Measurements from ENCODE around the gene TNS3. TPM values are rescaled to one million over a fixed set of nuclear protein-coding genes. Genes with fewer than 3 reads are reported as not detected.

The TNS3 gene
- total and polyA plus RNA-seq, 9 of the 15 experiments (the other 6 are each of a cell fraction or from before 2014, with no cell fraction given) = 0.20 TPM; not detected in 8

GRCh38 chr7:47358944-47359588 lies 222.8 kb downstream of the TNS3 start:
- in situ Hi-C loops (cut with MboI) = no loop called here
- Histone ChIP-seq H3K4me2 (ENCODE audit: insufficient read depth, low read length) (no peak overlapping the region), H3K9ac (ENCODE audit: insufficient read depth in 1 of 2, low read depth in 2 of 2, low read length in 2 of 2) (no peak overlapping the region), H3K27ac (ENCODE audit: extremely low read depth, low read depth, low read length) (no peak overlapping the region), H2AFZ (ENCODE audit: low read depth, low read length) (no peak overlapping the region), H3K4me3 (no peak overlapping the region), H4K20me1 (replicated peaks; ENCODE audit: control insufficient read depth, insufficient read depth, low read length) (no peaks in the 10 kb centered on the region), H3K27me3 (ENCODE audit: control insufficient read depth in 2 of 2, insufficient read depth in 2 of 2, low read length in 2 of 2) (peaks cover 3 to 32% of the 10 kb centered on the region in 2 experiments; a peak in 4 of 5 replicates), H3K4me1 (replicated peaks in 1 of 2; ENCODE audit: control insufficient read depth in 2 of 2, insufficient read depth in 2 of 2, low read length in 2 of 2) (peaks cover 10 to 14% of the 10 kb centered on the region in 2 experiments; a peak in 4 of 5 replicates), H3K79me2 (ENCODE audit: control insufficient read depth, insufficient read depth, low read length) (no peaks in the 10 kb centered on the region), H3K9me3 (replicated peaks; ENCODE audit: control insufficient read depth, insufficient read depth, low read depth, low read length) (no peaks in the 10 kb centered on the region), H3K9me1 (ENCODE audit: control insufficient read depth, insufficient read depth, low read length) (no peaks in the 10 kb centered on the region), H3K36me3 (ENCODE audit: control insufficient read depth, insufficient read depth, low read length) (no peaks in the 10 kb centered on the region)
- ATAC-seq (no peak), DNase-seq (ENCODE audit: extremely low read depth in 1 of 4, low spot score in 3 of 4) (no peak), FAIRE-seq (no peak)
- ChIA-PET POLR2A (no interaction called here), CTCF (ENCODE audit: low intra/inter-chr PET ratio) (no interaction called here)
- BruUV-seq (replicated peaks) = no TSS peak
- intact Hi-C loops (cut with micrococcal nuclease) = no loop called here
- TF ChIP-seq ZNF146 (CRISPR knock-in tag; IDR thresholded peaks at IDR 0.05; ENCODE audit: unreplicated experiment) = peak; percentile 51
- no peak for TF ChIP-seq USF1 (CRISPR knock-in tag; IDR thresholded peaks at IDR 0.05)
- WGBS (ENCODE audit: insufficient coverage, low coverage, missing lambda C conversion rate) = 2% methylated on average over 8 of the region's 8 CpGs

- H3K9me1 ChIP-seq (ENCODE audit: control insufficient read depth, insufficient read depth, low read length) = no peaks in the 10 kb centered on the region
- no peaks in the 10 kb centered on the region for H4K20me1 ChIP-seq (replicated peaks; ENCODE audit: control insufficient read depth, insufficient read depth, low read length)
- WGBS (ENCODE audit: insufficient coverage, low coverage, missing lambda C conversion rate) = 3% methylated on average over 14 of the region's 14 CpGs
- H3K27me3 ChIP-seq (ENCODE audit: control insufficient read depth in 2 of 2, insufficient read depth in 2 of 2, low read length in 2 of 2) = peaks cover 3 to 32% of the 10 kb centered on the region in 2 experiments; a peak in 4 of 5 replicates
- no peaks in the 10 kb centered on the region for H3K79me2 ChIP-seq (ENCODE audit: control insufficient read depth, insufficient read depth, low read length)
- no peaks in the 10 kb centered on the region for H3K36me3 ChIP-seq (ENCODE audit: control insufficient read depth, insufficient read depth, low read length)
- no peak overlapping the region for H3K4me3 ChIP-seq
- H3K4me2 ChIP-seq (ENCODE audit: insufficient read depth, low read length) = no peak overlapping the region
- no peaks in the 10 kb centered on the region for H3K9me3 ChIP-seq (replicated peaks; ENCODE audit: control insufficient read depth, insufficient read depth, low read depth, low read length)
- no peak overlapping the region for H3K9ac ChIP-seq (ENCODE audit: insufficient read depth in 1 of 2, low read depth in 2 of 2, low read length in 2 of 2)
- FAIRE-seq (no peak), ATAC-seq (no peak), DNase-seq (ENCODE audit: extremely low read depth in 1 of 4, low spot score in 3 of 4) (no peak)
- H3K27ac ChIP-seq (ENCODE audit: extremely low read depth, low read depth, low read length) = no peak overlapping the region
- intact Hi-C loops (cut with micrococcal nuclease) = no loop called here
- H2AFZ ChIP-seq (ENCODE audit: low read depth, low read length) = no peak overlapping the region
- BruUV-seq (replicated peaks) = no TSS peak
- in situ Hi-C loops (cut with MboI) = no loop called here
- CTCF ChIA-PET (ENCODE audit: low intra/inter-chr PET ratio) = no interaction called here
- POLR2A ChIA-PET = no interaction called here
- TF ChIP-seq ZNF212 (CRISPR knock-in tag; IDR thresholded peaks at IDR 0.05) (no peak), C11orf30 (IDR thresholded peaks at IDR 0.05; ENCODE audit: low read depth) (no peak)
- H3K4me1 ChIP-seq (replicated peaks in 1 of 2; ENCODE audit: control insufficient read depth in 2 of 2, insufficient read depth in 2 of 2, low read length in 2 of 2) = peaks cover 10 to 14% of the 10 kb centered on the region in 2 experiments; a peak in 4 of 5 replicates
Measured at GRCh38 chr7:47358357-47358756, 223.6 kb downstream of the TNS3 start.
